BJ (cell line): ENCODE data around the gene PAXX. TPM values are rescaled to one million over a fixed set of nuclear protein-coding genes. Genes with fewer than 3 reads are reported as not detected.

ENCODE experiments used
- CTCF ChIA-PET: fragments of 350-600 bp; formaldehyde crosslinking; extraction: SDS; loops from one replicate; lab custom pipeline; 2021; ENCODE audit warnings: antibody characterized with exemption, inconsistent platforms; lab: Yijun Ruan, JAX
- POLR2A ChIA-PET: fragments of 300-600 bp; sonication (Branson Sonifier 250); formaldehyde crosslinking; extraction: SDS; loops from one replicate; lab custom pipeline; 2021; ENCODE audit warnings: antibody characterized with exemption; lab: Charles Lee
- DNase-seq: peaks from one replicate; pipeline ENCODE4 v3.0.0-alpha.2; 2011; ENCODE audit warnings: low read depth
- H3K27me3 ChIP-seq: 2 replicates; pipeline ENCODE4 v1.6.0; 2011; ENCODE audit warnings: low read length; ENCODE audit not compliant: control insufficient read depth, insufficient read depth
- H3K36me3 ChIP-seq: 2 replicates; pipeline ENCODE4 v1.5.1; 2011; ENCODE audit warnings: low read length; ENCODE audit not compliant: control insufficient read depth, insufficient read depth
- H3K4me3 ChIP-seq: 2 replicates; pipeline ENCODE4 v1.5.1; 2011; ENCODE audit warnings: low read depth, mild to moderate bottlenecking, control low read depth, low read length
- polyA plus RNA-seq: library from polyadenylated mRNA; depleted of rRNA; stranded (reverse); fragments of >200 nt; gene quantifications from 2 replicates; pipeline ENCODE4 v1.2.3, GENCODE V29; 2011
- TF ChIP-seq, protein P1 (sequence below): IDR thresholded peaks from 2 replicates; pipeline ENCODE4 v1.5.1; 2011; ENCODE audit warnings: low read depth, mild to moderate bottlenecking, control low read depth, inconsistent platforms, low read length, moderate library complexity; ENCODE audit not compliant: insufficient read depth

PAXX gene
- polyA plus RNA-seq, 1 experiment, result 11.8 TPM

GRCh38 chr9:136968333-136969127 lies 23.7 kb upstream of the PAXX start:
- DNase-seq, result no peak
- no peaks in the 10 kb centered on the region for H3K36me3 ChIP-seq
- TF ChIP-seq, protein P1, sequence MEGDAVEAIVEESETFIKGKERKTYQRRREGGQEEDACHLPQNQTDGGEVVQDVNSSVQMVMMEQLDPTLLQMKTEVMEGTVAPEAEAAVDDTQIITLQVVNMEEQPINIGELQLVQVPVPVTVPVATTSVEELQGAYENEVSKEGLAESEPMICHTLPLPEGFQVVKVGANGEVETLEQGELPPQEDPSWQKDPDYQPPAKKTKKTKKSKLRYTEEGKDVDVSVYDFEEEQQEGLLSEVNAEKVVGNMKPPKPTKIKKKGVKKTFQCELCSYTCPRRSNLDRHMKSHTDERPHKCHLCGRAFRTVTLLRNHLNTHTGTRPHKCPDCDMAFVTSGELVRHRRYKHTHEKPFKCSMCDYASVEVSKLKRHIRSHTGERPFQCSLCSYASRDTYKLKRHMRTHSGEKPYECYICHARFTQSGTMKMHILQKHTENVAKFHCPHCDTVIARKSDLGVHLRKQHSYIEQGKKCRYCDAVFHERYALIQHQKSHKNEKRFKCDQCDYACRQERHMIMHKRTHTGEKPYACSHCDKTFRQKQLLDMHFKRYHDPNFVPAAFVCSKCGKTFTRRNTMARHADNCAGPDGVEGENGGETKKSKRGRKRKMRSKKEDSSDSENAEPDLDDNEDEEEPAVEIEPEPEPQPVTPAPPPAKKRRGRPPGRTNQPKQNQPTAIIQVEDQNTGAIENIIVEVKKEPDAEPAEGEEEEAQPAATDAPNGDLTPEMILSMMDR, result no peak
- H3K27me3 ChIP-seq, result no peaks in the 10 kb centered on the region; the same call in 1 of the 2 replicates
- H3K4me3 ChIP-seq, result no peak overlapping the region
- CTCF ChIA-PET, result interaction anchor here (0.7 to 1.8 kb wide), 3 partner anchors 21 to 67 kb away, joined by 3 to 6 read pairs (median 3); partner anchors contain the start of gene ABCA2
- POLR2A ChIA-PET, result no interaction called here

GRCh38 chr9:136969150-136969549 lies 23.1 kb upstream of the PAXX start:
- TF ChIP-seq, protein P1, result no peak
- POLR2A ChIA-PET, result no interaction called here
- H3K27me3 ChIP-seq, result no peaks in the 10 kb centered on the region; the same call in 1 of the 2 replicates
- DNase-seq, result no peak
- CTCF ChIA-PET, result interaction anchor here (0.7 to 1.8 kb wide), 3 partner anchors 21 to 66 kb away, joined by 3 to 6 read pairs (median 3); partner anchors contain the start of gene ABCA2
- no peaks in the 10 kb centered on the region for H3K36me3 ChIP-seq
- H3K4me3 ChIP-seq, result no peak overlapping the region

DNA sequence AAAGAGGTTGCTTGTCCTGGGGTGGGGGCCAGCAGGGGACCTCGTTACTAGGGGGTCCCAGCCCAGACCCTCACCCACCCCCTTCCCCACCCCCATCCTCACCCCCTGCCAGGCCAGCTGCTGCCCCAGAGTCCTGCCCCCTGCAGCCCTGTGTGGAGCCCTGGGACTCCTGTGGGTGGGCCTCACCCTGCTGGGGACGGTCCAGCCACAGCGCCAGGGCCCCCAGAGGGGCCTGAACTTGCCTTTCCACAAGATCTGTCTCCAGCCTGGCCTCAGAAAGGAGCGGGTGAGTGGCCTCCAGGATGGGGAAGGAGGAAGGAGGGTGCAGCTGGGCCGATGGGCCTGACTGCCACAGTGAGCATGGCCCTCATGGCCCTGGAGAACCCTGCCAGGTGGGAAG lies 22.4 kb upstream of the PAXX start:
- no peak for DNase-seq
- ChIA-PET POLR2A (no interaction called here), CTCF (interaction anchor here (0.8 to 1.1 kb wide), 2 partner anchors 22 kb away, joined by 3 to 4 read pairs; no protein-coding TSS in a partner anchor)
- H3K4me3 ChIP-seq, result no peak overlapping the region
- H3K36me3 ChIP-seq, result no peaks in the 10 kb centered on the region
- TF ChIP-seq, protein P1, result no peak
- no peaks in the 10 kb centered on the region; the same call in 1 of the 2 replicates for H3K27me3 ChIP-seq

DNA sequence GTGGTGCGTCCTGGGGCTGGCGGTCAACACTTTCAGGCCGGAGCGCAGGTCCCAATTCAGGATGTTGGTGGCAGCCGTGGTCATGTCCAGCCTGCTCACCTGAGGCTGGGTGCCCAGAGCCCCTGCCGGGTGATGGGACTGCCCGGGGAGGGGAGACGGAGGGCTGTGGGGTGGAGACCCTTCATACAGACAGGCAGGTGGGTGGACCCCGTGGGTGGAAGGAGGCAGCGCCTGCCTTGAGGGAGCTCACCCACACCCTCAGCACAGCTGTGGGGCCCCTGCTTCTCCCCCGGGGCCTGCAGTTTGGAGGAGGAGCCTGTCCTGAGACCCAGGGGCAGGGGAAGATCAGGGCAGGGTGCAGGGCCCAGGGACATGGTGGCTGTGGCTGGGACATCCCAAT lies 21.9 kb upstream of the PAXX start:
- no peak for DNase-seq
- CTCF ChIA-PET, result interaction anchor here (0.8 to 1.0 kb wide), 2 partner anchors 22 to 182 kb away, joined by 3 to 4 read pairs; no protein-coding TSS in a partner anchor
- Histone ChIP-seq H3K27me3 (no peaks in the 10 kb centered on the region; the same call in 1 of the 2 replicates), H3K4me3 (no peak overlapping the region), H3K36me3 (no peaks in the 10 kb centered on the region)
- TF ChIP-seq, protein P1, result no peak
- POLR2A ChIA-PET, result no interaction called here

GRCh38 chr9:136971746-136972145 lies 20.5 kb upstream of the PAXX start:
- ChIA-PET POLR2A (no interaction called here), CTCF (no interaction called here)

More at GRCh38 chr9:136971746-136972145, 20.5 kb upstream of the PAXX start:
- Histone ChIP-seq H3K36me3 (no peaks in the 10 kb centered on the region), H3K4me3 (no peak overlapping the region), H3K27me3 (no peaks in the 10 kb centered on the region)
- no peak for DNase-seq
- TF ChIP-seq, protein P1, result no peak
